ENCODE measurements around the gene ARSI.
"Not testable (repeated sequence)": the region's sequence is repeated elsewhere in the genome, so short reads cannot be mapped to it uniquely, and the experiment has no call there.

ARSI gene

GRCh38 chr5:150253416-150254208 is 49.1 kb downstream of the ARSI start:
- TF ChIP-seq ZFX (IDR thresholded peaks at IDR 0.05) (no peak), CTCF (conservative IDR thresholded peaks at IDR 0.05) (no peak)
- no peak overlapping the region for H3K27ac ChIP-seq

- no peak overlapping the region for H3K27ac ChIP-seq
- TF ChIP-seq CTCF (conservative IDR thresholded peaks at IDR 0.05) (no peak), ZFX (IDR thresholded peaks at IDR 0.05) (no peak)
Observed at GRCh38 chr5:150252489-150252888, 50.2 kb downstream of the ARSI start.

GRCh38 chr5:150251504-150251903 is 51.2 kb downstream of the ARSI start:
- no peak overlapping the region for H3K27ac ChIP-seq
- no peak for TF ChIP-seq CTCF (conservative IDR thresholded peaks at IDR 0.05)

- no peak overlapping the region for H3K27ac ChIP-seq
- TF ChIP-seq ZFX (IDR thresholded peaks at IDR 0.05) (no peak), CTCF (conservative IDR thresholded peaks at IDR 0.05) (no peak)
Observed at GRCh38 chr5:150249744-150250143, 53.0 kb downstream of the ARSI start.

DNA sequence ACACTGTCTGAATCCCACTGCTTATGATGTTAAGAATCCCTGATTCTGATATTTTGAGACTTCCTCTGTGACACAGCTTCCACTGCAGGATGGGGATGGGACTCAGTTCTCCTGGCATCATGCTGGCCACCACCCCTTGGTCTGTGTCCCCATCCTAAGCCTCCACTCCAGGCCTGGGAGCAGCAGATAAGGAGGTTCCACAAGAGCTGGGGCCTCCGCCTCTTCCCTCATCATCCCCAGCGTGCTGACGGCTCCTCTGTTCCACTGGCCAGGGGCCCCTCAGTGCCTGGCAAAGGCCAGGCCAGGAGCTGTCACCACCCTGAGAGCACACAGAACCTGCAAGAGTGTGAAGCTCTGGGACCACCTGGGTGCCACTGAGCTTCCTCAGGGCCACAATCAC is 53.8 kb downstream of the ARSI start:
- no peak overlapping the region for H3K27ac ChIP-seq
- TF ChIP-seq CTCF (conservative IDR thresholded peaks at IDR 0.05) (no peak), ZFX (IDR thresholded peaks at IDR 0.05) (no peak)

- H3K27ac ChIP-seq = not testable (repeated sequence)
Observed at GRCh38 chr5:150248493-150248892, 54.2 kb downstream of the ARSI start.

GRCh38 chr5:150247726-150248125 is 55.0 kb downstream of the ARSI start:
- H3K27ac ChIP-seq = no peak overlapping the region
- no peak for TF ChIP-seq ZFX (IDR thresholded peaks at IDR 0.05)
- no peak for TF ChIP-seq CTCF (conservative IDR thresholded peaks at IDR 0.05)

GRCh38 chr5:150246835-150247234 is 55.9 kb downstream of the ARSI start:
- TF ChIP-seq ZFX (IDR thresholded peaks at IDR 0.05) (no peak), CTCF (conservative IDR thresholded peaks at IDR 0.05) (no peak)
- no peak overlapping the region for H3K27ac ChIP-seq
